NCI-H2196 treated with DMSO at 0.1 percent for 48 hours (cell line): ENCODE measurements around the gene NPAS4.
"Not testable (repeated sequence)": the region's sequence is repeated elsewhere in the genome, so short reads cannot be mapped to it uniquely, and the experiment has no call there.

Experiments
- DNase-seq: peaks from one replicate; lab custom pipeline; 2025; ENCODE audit not compliant: unreplicated experiment; lab: John Stamatoyannopoulos, UW

NPAS4 gene

DNA sequence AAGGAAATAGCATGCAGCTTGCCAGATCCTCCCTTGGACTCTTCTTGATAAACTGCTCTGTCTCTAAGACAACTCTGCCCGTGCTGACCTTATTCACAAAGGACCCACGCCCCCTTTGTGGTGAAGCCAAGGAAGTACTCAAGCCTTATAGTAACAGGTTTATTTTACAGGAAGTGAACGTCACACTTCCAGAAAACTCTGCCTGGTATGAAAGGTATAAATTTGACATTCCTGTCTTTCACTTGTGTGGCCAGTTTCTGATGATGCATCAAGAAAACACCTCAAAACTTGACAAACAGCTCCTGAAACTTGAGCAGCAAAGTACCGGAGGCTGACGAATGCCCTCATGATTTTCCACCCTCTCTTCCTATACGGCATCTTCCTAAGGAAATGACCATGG lies 33.4 kb downstream of the NPAS4 start:
- no peak for DNase-seq

DNA sequence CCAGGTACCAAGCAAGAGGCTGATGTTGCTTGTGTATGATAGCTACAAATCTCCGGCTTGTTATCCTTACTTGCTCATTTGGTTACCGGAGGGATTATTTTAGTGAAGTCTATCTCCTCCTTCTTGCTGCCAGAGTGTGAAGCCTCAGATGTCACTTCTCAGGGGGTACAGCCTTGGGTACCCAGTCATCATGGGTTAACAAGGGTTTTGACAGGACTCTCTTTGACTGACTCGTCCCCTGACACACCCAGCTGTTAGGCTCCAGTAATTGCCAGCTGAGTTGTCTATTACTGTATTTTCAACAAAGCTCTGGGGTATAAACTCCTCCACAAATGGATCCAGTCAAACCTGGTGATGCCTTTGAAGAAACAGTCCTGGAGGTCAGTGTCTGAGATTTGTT lies 34.0 kb downstream of the NPAS4 start:
- no peak for DNase-seq

DNA sequence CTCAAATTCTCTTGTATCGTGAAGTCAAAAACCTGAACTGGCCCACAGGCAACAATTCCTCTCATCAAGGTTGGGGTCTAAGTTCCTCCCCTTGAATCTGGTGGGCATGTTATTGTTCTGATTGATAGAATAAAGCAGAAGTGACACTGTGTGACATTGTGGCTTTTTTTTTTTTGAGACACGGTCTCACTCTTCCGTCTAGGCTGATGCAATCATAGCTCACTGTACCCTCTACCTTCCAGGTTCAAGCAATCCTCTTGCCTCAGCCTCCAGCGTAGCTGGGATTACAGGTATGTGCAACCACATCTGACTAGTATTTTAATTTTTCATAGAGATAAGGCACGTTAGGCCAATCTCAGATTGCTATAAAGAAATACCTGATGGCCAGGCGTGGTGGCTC lies 37.0 kb downstream of the NPAS4 start:
- DNase-seq: no peak

DNA sequence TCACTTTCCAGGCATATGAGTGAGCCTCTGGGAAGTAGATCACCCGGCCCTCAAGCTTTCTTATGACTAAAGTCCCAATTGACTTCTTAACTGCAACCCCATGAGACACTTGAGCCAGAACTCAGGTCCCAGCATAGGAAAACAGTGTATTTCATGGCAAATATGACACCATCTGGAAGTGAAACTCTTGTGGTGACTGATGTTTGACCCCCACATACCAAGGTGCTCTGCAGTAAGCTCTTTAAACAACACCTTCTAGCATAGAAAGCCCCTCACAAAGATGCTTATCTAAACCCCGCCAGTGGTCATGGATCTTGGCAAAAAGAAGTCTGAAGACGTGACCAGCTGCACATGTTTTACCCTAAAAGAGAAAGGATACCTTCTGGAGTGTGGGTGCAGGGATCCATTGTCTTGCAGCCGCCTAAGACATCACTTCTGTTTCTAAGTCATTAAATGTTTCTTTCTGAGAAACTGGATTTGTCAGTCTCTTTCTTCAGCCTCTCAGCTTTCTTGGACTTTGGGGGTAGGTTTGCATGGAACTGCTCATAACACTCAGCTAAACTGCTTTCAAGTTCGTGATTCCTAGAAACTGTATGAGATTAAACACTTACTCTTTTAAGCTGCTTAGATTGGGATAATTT lies 38.4 kb downstream of the NPAS4 start:
- no peak for DNase-seq

DNA sequence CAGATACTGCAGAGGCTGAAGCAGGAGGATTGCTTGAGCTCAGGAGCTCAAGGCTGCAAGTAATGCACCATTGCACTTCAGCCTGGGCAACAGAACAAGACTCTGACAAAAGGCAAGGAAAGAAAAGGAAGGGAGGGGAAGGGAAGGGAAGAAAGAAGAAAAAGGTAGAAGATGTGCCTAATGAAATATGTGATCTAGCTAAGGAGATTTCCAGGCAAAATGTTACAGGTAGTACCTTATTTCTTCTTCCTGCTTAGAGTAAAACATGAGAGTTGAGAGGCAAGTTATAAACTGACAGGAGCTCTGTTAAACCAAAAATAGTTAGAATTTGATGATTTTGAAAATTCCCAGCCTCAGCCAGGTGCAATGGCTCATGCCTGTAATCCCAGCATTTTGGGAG lies 41.2 kb downstream of the NPAS4 start:
- DNase-seq: no peak

DNA sequence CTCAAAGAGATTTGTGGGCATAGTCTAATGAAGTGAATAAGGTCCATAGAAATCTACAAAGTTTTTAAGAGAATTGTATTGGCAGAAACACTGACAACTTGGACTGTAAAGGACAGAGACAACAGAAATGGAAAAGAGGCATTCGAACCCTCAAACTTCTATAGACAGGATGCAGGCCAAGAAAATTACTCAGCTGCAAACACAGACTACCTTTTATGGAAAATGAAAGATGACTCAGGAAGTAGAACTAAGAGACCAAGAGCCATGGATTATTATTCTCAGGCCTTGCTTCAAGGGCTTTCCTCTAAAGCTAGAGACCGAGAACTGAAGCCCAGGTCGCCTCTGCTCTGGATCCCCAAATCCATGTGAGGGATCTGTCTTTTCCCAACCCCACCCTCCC lies 42.1 kb downstream of the NPAS4 start:
- DNase-seq: no peak

DNA sequence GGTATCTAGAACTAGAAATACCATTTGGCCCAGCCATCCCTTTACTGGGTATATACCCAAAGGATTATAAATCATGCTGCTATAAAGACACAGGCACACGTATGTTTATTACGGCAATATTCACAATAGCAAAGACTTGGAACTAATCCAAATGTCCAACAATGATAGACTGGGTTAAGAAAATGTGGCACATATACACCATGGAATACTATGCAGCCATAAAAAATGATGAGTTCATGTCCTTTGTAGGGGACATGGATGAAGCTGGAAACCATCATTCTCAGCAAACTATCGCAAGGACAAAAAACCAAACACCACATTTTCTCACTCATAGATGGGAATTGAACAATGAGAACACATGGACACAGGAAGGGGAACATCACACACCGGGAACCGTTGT lies 43.3 kb downstream of the NPAS4 start:
- not testable (repeated sequence) for DNase-seq

DNA sequence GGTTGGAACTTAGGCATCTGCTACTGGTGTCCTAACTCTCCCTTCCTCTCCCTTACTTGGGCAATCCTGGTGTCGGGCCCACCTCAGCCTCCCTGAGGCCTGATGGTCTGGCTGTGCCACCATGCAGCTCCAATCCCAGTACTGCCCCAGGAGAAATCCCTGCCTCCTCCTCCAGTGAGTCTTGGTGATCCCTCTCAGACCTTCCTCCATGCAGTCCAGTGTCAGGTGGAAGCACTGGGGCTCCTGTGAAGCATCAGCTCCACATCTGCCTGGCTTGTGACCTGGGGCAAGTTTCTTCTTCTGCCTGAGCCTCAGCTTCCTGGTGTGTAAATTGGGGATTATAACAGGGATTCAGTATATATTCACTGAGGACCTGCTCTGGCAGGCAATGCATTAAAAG lies 44.1 kb downstream of the NPAS4 start:
- DNase-seq: no peak

DNA sequence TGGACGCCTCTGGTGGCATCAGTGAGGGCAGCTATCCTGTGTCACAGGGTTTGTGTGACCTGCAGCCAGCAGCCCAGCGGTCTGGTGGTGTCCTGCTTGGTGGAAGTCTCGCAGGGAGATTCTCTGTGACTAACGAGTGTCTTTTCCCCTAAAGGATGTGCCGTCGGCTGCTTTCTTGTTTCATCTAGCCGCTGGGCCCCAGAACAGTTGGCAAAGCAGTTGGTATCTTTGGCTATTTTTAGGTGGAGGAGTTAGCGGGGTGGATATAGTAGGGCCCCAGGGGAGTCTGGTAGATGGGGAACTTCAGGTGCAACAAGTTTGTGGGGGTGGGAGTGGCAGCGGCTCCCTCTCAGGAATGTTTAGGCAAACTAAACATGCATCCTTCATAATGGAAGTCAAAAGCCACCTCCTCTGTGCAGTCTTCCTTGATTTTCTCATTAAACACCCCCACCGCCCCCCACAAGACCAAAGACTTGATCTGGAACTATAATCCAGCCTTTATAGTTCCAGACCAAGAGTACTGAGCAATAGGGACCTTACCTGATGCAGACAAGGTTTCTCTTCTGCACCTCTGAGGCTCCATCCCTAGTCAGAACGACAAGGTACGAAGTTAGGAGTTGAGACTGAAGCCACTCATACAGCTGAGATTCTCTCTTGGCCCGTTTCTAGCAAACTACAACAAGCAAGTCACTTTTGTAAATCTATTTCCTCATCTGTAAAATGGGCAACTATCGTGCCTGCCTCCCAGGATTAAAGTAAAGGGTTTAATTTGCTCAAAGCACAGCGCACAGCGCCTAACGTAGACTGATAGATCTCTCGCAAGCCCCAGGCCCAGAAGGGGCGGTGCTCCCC lies 44.8 kb downstream of the NPAS4 start:
- DNase-seq: no peak

DNA sequence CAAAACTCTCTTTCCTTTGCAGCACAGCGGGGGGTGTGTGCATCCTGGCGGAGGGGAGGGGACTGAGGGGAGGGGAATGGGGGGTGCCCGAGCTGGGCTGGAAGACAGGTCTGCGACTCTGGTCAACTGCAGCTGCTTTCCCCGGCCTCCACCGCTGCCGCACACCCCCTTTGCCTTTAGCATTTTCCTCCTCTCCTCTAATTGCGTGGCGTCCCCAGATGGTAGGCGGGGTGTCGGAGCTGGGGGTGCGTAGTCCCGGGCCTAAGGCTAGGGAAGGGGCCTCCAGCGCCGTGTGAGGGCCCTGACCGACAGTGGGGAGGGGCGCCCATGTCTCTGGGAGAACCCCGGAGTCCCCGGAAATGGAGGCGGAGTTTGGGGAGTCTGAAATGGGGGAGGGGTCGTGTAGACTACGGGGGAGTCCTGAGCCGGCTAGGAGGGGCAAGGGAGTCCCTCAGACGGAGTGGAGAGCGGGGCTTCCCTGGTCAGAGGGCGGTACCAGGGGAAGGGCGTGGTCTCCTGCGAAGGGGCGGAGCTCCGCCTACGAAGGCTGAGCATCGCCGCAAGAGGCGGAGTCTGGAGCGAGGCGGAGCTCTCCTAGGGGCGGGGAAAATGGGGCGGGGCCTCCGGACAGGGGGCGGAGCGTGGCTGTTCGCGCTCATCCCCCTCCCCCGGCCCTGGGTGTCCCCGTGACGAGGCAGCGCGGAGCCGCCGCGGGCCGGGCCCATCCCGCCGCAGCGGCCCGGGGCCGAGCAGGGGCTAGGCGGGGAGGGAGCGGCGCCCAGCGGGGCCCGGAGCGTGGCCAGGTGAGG lies 45.6 kb downstream of the NPAS4 start, which contains the start of gene PELI3:
Gene PELI3, plus strand, starts transcription at position 681 of the 809 bp plus-strand sequence. CDS start 1,224 bp downstream, outside the sequence.
- DNase-seq: peak; percentile 82

DNA sequence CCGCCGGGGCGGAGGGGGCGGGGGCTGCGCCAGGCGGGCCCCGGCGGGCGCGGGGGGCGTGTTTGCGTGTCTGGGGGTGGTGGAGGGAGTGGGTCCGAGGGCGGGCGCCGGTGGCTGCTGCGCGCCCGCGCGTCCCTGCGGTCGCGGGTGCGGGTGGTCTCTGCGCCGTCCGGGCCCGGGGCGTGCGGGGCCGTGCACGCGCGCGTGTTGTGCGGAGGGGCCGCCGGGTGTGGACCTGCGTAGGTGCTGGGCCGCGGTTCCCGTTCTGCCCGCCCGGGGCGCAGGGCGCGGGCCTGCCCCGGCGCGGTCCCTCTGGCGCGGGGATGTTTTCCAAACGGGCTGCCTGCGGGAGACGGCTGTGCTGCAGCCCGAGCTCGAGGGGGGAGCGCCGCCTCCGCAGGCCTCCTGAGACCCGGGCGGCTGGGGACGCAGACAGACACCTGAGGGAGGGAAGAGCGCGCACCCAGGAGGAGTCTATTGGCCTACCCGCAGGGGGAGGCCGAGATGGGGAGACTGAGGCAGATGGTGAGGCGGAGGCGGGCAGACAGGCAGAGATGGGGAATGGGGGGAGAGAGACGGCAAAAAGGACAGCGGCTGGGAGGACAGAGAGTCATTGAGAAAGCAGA lies 46.3 kb downstream of the NPAS4 start:
- no peak for DNase-seq

DNA sequence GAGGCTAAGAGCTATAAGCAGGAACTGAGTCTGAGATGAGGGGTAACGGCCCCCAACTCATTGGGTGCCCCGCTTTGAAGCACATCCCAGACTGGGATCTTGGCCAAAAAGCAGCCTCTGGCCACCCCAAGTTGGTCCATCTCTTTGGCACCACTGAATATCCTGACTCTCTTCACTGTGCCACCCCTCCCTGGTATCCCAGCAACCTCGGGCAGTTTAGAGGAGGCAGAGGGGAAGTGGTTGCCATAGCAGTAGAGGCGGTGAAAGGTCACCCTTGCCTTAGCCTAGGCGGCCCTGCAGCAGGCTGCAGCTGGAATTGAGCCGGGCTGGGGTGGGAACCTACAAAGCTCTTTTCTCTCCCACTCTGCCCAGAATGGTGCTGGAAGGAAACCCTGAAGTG lies 46.9 kb downstream of the NPAS4 start:
- peak; percentile 64 for DNase-seq

DNA sequence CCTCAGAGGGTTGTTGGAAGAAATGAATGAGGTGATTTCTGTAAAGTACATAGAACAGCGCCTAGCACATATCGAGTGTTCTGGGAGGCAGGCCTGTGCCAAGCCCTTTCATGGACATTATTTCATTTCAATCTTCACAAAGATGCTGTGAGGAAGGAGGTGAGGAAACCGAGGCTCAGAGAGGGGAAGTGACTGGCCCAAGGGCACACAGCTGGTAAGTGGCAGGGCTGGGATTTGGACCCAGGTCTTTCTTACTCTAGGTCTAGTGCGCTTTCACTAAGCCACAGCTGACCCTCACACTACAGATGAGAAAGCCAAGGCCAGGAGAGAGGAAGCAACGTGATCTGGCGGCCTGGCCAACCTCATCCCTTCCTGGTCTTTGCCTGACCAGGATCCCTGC lies 47.9 kb downstream of the NPAS4 start:
- no peak for DNase-seq

DNA sequence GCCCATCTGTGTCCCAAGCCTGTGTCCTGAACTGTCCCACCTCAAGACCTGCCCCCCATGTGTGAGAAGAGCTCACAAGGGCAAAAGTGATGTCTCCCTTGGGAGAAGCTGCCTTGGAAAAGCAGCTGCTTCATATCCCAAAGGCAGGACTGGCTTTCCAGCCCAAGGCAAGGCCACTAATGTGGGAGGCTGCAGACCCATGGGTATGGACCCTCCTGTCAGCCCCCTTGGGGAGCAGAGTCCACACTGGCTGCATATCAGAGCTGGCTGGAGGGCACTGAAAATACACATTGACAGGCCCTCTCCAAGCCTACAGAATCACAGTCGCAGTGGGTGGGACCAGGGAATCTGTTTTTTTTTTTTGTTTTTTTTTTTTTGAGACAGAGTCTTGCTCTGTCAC lies 48.6 kb downstream of the NPAS4 start:
- no peak for DNase-seq

DNA sequence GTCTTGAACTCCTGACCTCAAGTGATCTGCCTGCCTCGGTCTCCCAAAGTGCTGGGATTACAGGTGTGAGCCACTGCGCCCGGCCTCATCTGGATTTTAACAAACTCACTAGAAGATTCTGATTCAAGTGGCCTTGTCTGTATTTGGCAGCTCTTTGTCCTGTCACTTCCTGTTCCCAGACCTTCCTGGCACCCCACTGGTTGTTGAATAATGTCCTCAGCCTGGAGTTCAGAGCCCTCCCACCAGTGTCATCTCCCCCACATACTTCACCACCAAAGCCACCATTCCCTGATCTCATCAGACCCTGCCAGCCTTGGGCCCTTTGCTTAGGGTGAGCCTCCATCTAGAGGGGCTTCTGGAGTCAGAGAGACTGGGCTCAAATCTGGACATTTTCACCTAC lies 49.2 kb downstream of the NPAS4 start:
- no peak for DNase-seq

DNA sequence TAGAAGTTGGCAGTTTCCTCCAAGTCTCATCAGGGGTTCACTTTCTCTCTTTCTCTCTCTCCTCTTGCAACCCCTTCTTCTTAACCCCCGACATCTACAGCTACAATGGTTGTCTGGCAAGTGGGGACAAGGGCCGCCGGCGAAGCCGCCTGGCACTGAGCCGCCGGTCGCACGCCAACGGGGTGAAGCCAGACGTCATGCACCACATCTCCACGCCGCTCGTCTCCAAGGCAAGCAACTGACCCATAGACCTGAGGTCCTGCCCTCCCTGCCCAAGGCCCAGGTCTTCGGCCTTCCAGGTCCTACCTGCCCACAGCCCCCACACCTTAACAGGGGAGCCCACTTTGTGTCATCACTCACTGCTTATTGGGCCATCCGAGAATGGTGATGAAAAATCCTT lies 50.3 kb downstream of the NPAS4 start:
- DNase-seq: no peak

DNA sequence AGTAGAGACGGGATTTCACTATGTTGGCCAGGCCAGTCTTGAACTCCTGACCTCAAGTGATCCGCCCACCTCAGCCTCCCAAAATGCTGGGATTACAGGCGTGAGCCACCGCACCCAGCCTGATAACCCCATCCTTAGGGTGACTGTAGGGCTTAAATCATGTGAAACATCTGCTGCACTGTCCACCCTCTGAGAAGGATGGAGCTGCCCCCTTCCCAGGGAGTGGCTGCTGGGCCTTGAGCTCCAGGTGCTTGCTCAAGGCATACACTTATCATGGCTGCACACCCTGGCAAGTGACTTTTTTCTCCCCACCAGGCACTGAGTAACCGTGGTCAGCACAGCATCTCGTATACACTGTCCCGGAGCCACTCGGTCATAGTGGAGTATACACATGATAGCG lies 51.2 kb downstream of the NPAS4 start:
- DNase-seq: no peak

DNA sequence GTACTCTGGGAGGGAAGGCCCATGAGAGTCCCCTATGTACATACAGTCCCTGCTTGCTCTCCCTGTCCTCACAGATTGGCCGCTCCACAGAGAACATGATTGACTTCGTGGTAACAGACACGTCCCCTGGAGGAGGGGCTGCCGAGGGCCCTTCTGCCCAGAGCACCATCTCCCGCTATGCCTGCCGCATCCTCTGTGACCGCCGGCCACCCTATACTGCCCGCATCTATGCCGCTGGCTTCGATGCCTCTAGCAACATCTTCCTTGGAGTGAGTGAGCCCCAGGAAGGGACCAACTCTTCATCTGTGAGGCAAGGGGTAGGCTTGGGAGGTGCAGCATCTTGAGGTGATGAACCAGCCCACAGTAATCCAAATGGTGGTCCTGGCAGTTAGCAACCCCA lies 52.3 kb downstream of the NPAS4 start:
- DNase-seq: no peak

DNA sequence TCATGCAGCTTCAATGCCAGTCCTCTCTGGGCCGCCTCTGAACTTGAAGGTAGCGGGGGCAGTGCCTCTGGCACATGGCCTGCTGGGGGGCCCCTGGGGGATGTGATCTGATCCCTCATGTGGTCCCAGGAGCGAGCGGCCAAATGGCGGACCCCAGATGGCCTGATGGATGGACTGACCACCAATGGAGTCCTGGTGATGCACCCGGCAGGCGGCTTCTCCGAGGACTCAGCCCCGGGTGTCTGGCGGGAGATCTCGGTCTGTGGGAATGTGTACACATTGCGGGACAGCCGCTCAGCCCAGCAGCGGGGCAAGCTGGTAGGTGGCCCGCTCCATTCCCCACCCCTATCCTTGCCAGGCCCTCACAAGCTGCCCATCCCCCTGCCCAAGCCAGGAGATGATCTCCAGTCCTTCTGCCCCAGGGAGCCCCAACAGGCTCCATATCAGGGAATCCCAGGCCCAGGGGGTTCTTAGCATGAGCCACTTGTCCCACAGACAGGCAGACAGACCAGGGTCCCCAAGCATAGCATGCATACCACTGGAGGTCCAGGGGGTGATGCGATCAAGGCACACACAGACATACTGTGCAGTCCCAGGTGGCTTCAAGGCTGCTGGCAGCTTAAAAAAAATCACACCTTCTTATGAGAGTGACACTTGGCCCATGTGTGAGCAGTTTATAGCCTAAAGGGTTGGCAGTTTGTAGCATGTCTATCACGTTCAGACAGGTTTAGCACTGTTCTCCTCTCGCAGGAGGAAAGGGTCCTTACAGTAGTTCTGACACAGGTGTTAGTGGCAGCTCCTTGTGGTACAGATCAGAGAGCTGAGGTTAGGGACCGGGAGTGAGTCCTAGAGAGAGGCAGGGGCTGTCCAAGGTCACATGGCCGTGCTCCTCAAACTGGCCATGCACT lies 53.0 kb downstream of the NPAS4 start:
- no peak for DNase-seq
